GM10266 (cell line): ENCODE data around the gene SLC2A9.

ENCODE experiments used
- DNase-seq: peaks from one replicate; pipeline ENCODE4 v3.0.0; 2012; ENCODE audit errors: extremely low spot score
- TF ChIP-seq, protein P1 (sequence below): IDR thresholded peaks from 2 replicates; pipeline ENCODE4 v1.5.1; 2012; ENCODE audit warnings: mild to moderate bottlenecking, low read depth; ENCODE audit not compliant: control insufficient read depth, insufficient read depth; ENCODE audit errors: missing control alignments

Gene SLC2A9

GRCh38 chr4:9832640-9833039 lies 188.7 kb downstream of the SLC2A9 start:
- TF ChIP-seq, protein P1, sequence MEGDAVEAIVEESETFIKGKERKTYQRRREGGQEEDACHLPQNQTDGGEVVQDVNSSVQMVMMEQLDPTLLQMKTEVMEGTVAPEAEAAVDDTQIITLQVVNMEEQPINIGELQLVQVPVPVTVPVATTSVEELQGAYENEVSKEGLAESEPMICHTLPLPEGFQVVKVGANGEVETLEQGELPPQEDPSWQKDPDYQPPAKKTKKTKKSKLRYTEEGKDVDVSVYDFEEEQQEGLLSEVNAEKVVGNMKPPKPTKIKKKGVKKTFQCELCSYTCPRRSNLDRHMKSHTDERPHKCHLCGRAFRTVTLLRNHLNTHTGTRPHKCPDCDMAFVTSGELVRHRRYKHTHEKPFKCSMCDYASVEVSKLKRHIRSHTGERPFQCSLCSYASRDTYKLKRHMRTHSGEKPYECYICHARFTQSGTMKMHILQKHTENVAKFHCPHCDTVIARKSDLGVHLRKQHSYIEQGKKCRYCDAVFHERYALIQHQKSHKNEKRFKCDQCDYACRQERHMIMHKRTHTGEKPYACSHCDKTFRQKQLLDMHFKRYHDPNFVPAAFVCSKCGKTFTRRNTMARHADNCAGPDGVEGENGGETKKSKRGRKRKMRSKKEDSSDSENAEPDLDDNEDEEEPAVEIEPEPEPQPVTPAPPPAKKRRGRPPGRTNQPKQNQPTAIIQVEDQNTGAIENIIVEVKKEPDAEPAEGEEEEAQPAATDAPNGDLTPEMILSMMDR = no peak
- DNase-seq = no peak

- TF ChIP-seq, protein P1 = no peak
- no peak for DNase-seq
These were observed 194.7 kb downstream of the SLC2A9 start for GRCh38 chr4:9826551-9826950.

GRCh38 chr4:9825049-9825448 lies 196.2 kb downstream of the SLC2A9 start:
- no peak for DNase-seq
- TF ChIP-seq, protein P1 = no peak

GRCh38 chr4:9820343-9820742 lies 201.0 kb downstream of the SLC2A9 start:
- TF ChIP-seq, protein P1 = no peak
- no peak for DNase-seq

DNA sequence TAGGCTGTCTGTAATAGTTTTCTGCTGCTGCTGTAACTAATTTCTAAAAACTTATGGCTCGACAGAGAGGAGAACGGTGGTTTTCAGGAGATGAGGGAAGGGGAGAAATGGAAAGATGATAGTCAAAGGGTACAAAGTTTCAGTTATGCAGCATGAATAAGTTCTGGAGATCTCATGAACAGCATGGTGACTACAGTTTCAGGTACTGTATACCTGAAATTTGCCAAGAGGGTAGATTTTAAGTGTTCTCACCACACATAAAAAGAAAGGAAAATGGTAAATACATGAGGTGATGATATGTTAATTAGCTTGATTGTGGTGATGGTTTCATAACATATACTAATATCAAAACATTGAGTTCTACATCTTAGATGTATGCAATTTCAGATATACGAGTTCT lies 205.0 kb downstream of the SLC2A9 start:
- TF ChIP-seq, protein P1 = no peak
- no peak for DNase-seq

DNA sequence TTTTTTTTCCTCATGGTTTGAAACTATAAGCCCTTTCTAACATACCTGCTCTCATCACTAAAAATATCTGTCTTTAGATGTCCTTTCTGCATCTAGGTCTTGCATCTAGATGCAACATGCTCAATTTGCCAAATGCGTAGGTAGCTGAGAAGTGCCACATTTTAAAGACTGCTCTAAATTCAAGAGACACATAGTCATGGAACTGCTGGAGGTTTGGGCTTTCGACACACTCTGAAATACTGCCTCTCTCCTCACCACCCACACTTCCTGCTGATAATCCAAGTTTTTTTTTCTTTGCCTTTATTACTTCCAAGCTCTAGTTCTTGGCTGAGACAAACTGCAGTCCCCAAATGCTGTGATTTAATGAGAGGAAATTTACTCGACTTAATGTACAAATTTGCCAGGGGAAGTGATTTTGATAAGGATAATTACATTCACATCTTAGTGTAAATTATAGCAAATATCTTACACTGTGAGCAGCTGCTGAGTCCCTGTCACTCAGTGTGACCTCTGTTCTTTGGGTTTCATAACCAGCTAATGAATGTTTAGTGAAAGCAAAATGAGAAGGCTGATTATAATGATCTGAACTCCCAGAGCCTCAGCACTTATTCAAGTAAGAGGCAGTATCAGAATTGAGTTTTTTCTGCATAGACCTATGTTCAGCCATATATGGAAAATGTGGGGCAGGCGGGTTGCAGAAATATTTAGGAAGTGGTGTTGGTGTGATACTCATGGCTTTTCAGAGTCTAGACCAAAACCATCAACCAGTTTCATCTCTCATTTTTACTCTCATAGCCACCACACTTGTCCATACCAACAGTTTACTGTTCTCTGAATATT lies 208.6 kb downstream of the SLC2A9 start:
- DNase-seq = peak; percentile 21

GRCh38 chr4:9811806-9812205 lies 209.5 kb downstream of the SLC2A9 start:
- TF ChIP-seq, protein P1 = no peak
- no peak for DNase-seq

More for the DNA sequence above, 208.6 kb downstream of the SLC2A9 start:
- TF ChIP-seq, protein P1 = no peak
